H1 (cell line): ENCODE data around the gene MMEL1. TPM values are rescaled to one million over a fixed set of nuclear protein-coding genes. Genes with fewer than 3 reads are reported as not detected.

Experiments used
- CTCF ChIA-PET: fragments of 300-600 bp; sonication (Branson Sonifier 250); formaldehyde crosslinking; loops from one replicate; lab custom pipeline; 2021; ENCODE audit not compliant: partially characterized antibody; lab: Charles Lee
- POLR2A ChIA-PET: fragments of 300-600 bp; sonication (Branson Sonifier 250); formaldehyde crosslinking; loops from one replicate; lab custom pipeline; 2021; ENCODE audit warnings: inconsistent platforms; ENCODE audit not compliant: partially characterized antibody; lab: Charles Lee
- DNase-seq, 2 experiments: peaks; one replicate each; pipeline versions ENCODE4 v3.0.0 to v3.0.0-alpha.2; 2010 to 2022; ENCODE audit warnings: low spot score in 2 of 2, low read depth in 1 of 2, mixed read lengths in 1 of 2
- FAIRE-seq: peaks from 2 replicates; lab custom pipeline; 2011; peaks lifted over from hg19 to GRCh38; lab: Jason Lieb, UNC
- H2AFZ ChIP-seq: 2 replicates; pipeline ENCODE4 v1.8.1; 2012; ENCODE audit warnings: low read length, inconsistent platforms
- H2AK5ac ChIP-seq: 2 replicates; pipeline ENCODE4 v1.6.1; 2013; ENCODE audit warnings: low read depth, low read length
- H2BK120ac ChIP-seq: replicated peaks from 2 replicates; pipeline ENCODE3; 2013; ENCODE audit warnings: low read depth, low read length, inconsistent platforms
- H2BK12ac ChIP-seq: 2 replicates; pipeline ENCODE4 v1.6.1; 2013; ENCODE audit warnings: low read depth, low read length
- H2BK15ac ChIP-seq: 2 replicates; pipeline ENCODE4 v1.6.1; 2013; ENCODE audit warnings: low read length
- H2BK20ac ChIP-seq: 2 replicates; pipeline ENCODE4 v1.6.1; 2013; ENCODE audit warnings: low read length
- H2BK5ac ChIP-seq: 2 replicates; pipeline ENCODE4 v1.6.1; 2013; ENCODE audit warnings: low read depth, low read length
- H3K14ac ChIP-seq: 2 replicates; pipeline ENCODE4 v1.6.1; 2013; ENCODE audit warnings: inconsistent platforms; ENCODE audit not compliant: insufficient read length
- H3K18ac ChIP-seq: 2 replicates; pipeline ENCODE4 v1.6.1; 2013; ENCODE audit warnings: low read length; ENCODE audit errors: extremely low read depth
- H3K23ac ChIP-seq: 2 replicates; pipeline ENCODE4 v1.6.1; 2013; ENCODE audit warnings: inconsistent platforms; ENCODE audit not compliant: insufficient read length
- H3K23me2 ChIP-seq: 2 replicates; pipeline ENCODE4 v1.6.1; 2013; ENCODE audit warnings: low read depth, low read length
- H3K27ac ChIP-seq: 2 replicates; pipeline ENCODE4 v1.6.1; 2011; ENCODE audit warnings: low read depth, low read length, inconsistent platforms
- H3K27me3 ChIP-seq, 4 experiments: replicated peaks in 1 of 4; 1 replicate in 1 of 4; 2 replicates in 3 of 4; pipeline versions ENCODE4 v1.6.1 to v1.8.1; 2011 to 2013; ENCODE audit warnings: low read length in 3 of 4, mild to moderate bottlenecking in 3 of 4, inconsistent platforms in 2 of 4, mixed read lengths in 2 of 4, moderate library complexity in 1 of 4; ENCODE audit not compliant: control insufficient read depth in 3 of 4, insufficient read depth in 3 of 4; ENCODE audit errors: extremely low read depth in 1 of 4
- H3K36me3 ChIP-seq, 4 experiments: 2 replicates each; pipeline versions ENCODE4 v1.6.1 to v1.8.1; 2011 to 2013; ENCODE audit warnings: mild to moderate bottlenecking in 4 of 4, low read length in 3 of 4, moderate library complexity in 2 of 4, control low read depth in 1 of 4, inconsistent platforms in 1 of 4; ENCODE audit not compliant: insufficient read depth in 4 of 4, control insufficient read depth in 2 of 4
- H3K4ac ChIP-seq: replicated peaks from 2 replicates; pipeline ENCODE3; 2013; ENCODE audit warnings: low read length, low read depth, mixed read lengths, inconsistent platforms; ENCODE audit not compliant: insufficient read length
- H3K4me1 ChIP-seq, 4 experiments: replicated peaks in 1 of 4; 1 replicate in 1 of 4; 2 replicates in 3 of 4; pipeline versions ENCODE4 v1.6.1 to v1.8.1; 2011 to 2013; ENCODE audit warnings: low read length in 3 of 4, inconsistent platforms in 2 of 4, mixed read lengths in 1 of 4; ENCODE audit not compliant: insufficient read depth in 4 of 4, control insufficient read depth in 3 of 4
- H3K4me2 ChIP-seq, 2 experiments: 2 replicates each; pipeline versions ENCODE4 v1.6.1 to v1.8.1; 2011 to 2013; ENCODE audit warnings: low read depth in 2 of 2, low read length in 2 of 2, control low read depth in 1 of 2, inconsistent platforms in 1 of 2, mild to moderate bottlenecking in 1 of 2; ENCODE audit not compliant: insufficient read depth in 1 of 2
- H3K4me3 ChIP-seq, 4 experiments: fragments of 200-600, 300-600 bp in 1 of 4; sonication (generic), shearing (Covaris generic), sonication (Bioruptor Twin) in 1 of 4; 2 replicates each; pipeline versions ENCODE4 v1.5.1 to v1.8.1; 2011 to 2016; ENCODE audit warnings: low read length in 4 of 4, low read depth in 3 of 4, control low read depth in 2 of 4, inconsistent platforms in 2 of 4, mild to moderate bottlenecking in 2 of 4, mixed read lengths in 1 of 4, moderate library complexity in 1 of 4; ENCODE audit not compliant: insufficient read depth in 2 of 4; ENCODE audit errors: extremely low read depth in 1 of 4
- H3K56ac ChIP-seq: replicated peaks from 2 replicates; pipeline ENCODE3; 2013; ENCODE audit warnings: low read depth, mild to moderate bottlenecking, mixed read lengths, low read length, inconsistent platforms; ENCODE audit not compliant: insufficient read length
- H3K79me1 ChIP-seq: 2 replicates; pipeline ENCODE4 v1.6.1; 2013; ENCODE audit warnings: low read depth, low read length, control low read depth
- H3K79me2 ChIP-seq, 2 experiments: 2 replicates each; pipeline versions ENCODE4 v1.6.1 to v1.8.1; 2012 to 2013; ENCODE audit warnings: low read length in 2 of 2, mild to moderate bottlenecking in 2 of 2, inconsistent platforms in 1 of 2; ENCODE audit not compliant: insufficient read depth in 2 of 2, control insufficient read depth in 1 of 2
- H3K9ac ChIP-seq, 4 experiments: replicated peaks in 1 of 4; 1 replicate in 1 of 4; 2 replicates in 3 of 4; pipeline versions ENCODE4 v1.6.1 to v1.8.1; 2011 to 2013; ENCODE audit warnings: low read depth in 3 of 4, low read length in 3 of 4, control low read depth in 2 of 4, mild to moderate bottlenecking in 2 of 4, moderate library complexity in 2 of 4, inconsistent platforms in 1 of 4; ENCODE audit errors: extremely low read depth in 1 of 4
- H3K9me3 ChIP-seq, 2 experiments: 2 replicates each; pipeline versions ENCODE4 v1.6.1 to v1.8.1; 2012 to 2013; ENCODE audit warnings: mild to moderate bottlenecking in 2 of 2, moderate library complexity in 2 of 2, control low read depth in 1 of 2, inconsistent platforms in 1 of 2, low read depth in 1 of 2, low read length in 1 of 2, mixed read lengths in 1 of 2; ENCODE audit not compliant: insufficient read depth in 2 of 2
- H4K20me1 ChIP-seq, 2 experiments: replicated peaks in 1 of 2; 2 replicates each; pipeline versions ENCODE3 to v1.8.1; 2011 to 2013; ENCODE audit warnings: inconsistent platforms in 2 of 2, low read length in 2 of 2, mild to moderate bottlenecking in 1 of 2; ENCODE audit not compliant: insufficient read depth in 2 of 2, control insufficient read depth in 1 of 2
- H4K5ac ChIP-seq: 2 replicates; pipeline ENCODE4 v1.6.1; 2013; ENCODE audit warnings: low read length, low read depth, mixed read lengths, inconsistent platforms; ENCODE audit not compliant: insufficient read length
- H4K8ac ChIP-seq: 2 replicates; pipeline ENCODE4 v1.8.0; 2013; ENCODE audit warnings: mild to moderate bottlenecking, moderate library complexity, low read length, inconsistent platforms; ENCODE audit not compliant: insufficient read depth; ENCODE audit errors: extremely low read depth
- H4K91ac ChIP-seq: replicated peaks from 2 replicates; pipeline ENCODE3; 2013; ENCODE audit warnings: low read length, mixed read lengths, inconsistent platforms; ENCODE audit not compliant: insufficient read length
- CTCF ChIP-seq, 3 experiments: IDR thresholded peaks; 1 replicate in 2 of 3; 2 replicates in 1 of 3; pipeline versions ENCODE4 v1.5.1 to v1.6.1; 2011; ENCODE audit warnings: low read length in 3 of 3, mild to moderate bottlenecking in 3 of 3, inconsistent platforms in 2 of 3, low read depth in 1 of 3, moderate library complexity in 1 of 3; ENCODE audit not compliant: insufficient read depth in 1 of 3; ENCODE audit errors: control extremely low read depth in 1 of 3
- KDM4A ChIP-seq: IDR thresholded peaks from one replicate; pipeline ENCODE4 v1.7.1; 2012; ENCODE audit warnings: low read depth, mild to moderate bottlenecking, moderate library complexity, low read length, inconsistent platforms; ENCODE audit not compliant: severe bottlenecking
- SIRT6 ChIP-seq: IDR thresholded peaks from one replicate; pipeline ENCODE4 v1.7.1; 2012; ENCODE audit warnings: low read length, inconsistent platforms
- WGBS, 2 experiments: shearing (Covaris generic) in 1 of 2; methylation state at CpG; one replicate each; pipeline versions ENCODE4 v1.1.6 to v1.1.7; 2013 to 2015; ENCODE audit warnings: low lambda C conversion rate in 2 of 2, mixed read lengths in 2 of 2, inconsistent platforms in 1 of 2, low coverage in 1 of 2, missing lambda C conversion rate in 1 of 2; ENCODE audit not compliant: insufficient replicate concordance in 2 of 2, insufficient coverage in 1 of 2, insufficient read length in 1 of 2; ENCODE audit errors: extremely low coverage in 1 of 2, missing lambda C conversion rate in 1 of 2; 5-methylcytosine and 5-hydroxymethylcytosine counted together
- polyA plus RNA-seq, 7 experiments: library from polyadenylated mRNA; depleted of rRNA in 3 of 7; stranded (reverse) in 5 of 7; unstranded in 2 of 7; fragments of >200 nt in 5 of 7; fragments of 200-250 nt in 2 of 7; gene quantifications; 1 replicate in 5 of 7; 2 replicates in 1 of 7; 4 replicates in 1 of 7; pipeline versions ENCODE4 v1.2.1 to v1.2.3, GENCODE V29; 2011 to 2013; ENCODE audit warnings: missing spikeins in 2 of 7, mixed read lengths in 2 of 7
- total RNA-seq: library from RNA; stranded (reverse); fragmentation: NEBNext Ultra II Directional; extraction: Animal tissue kit (Norgen Biotek cat#: 25700); gene quantifications from 2 replicates; pipeline ENCODE4 v1.2.1, GENCODE V29; 2021

The MMEL1 gene
- total and polyA plus RNA-seq, 2 of the 8 experiments (the other 6 are each of a cell fraction or from before 2014, with no cell fraction given): 0.91 to 1.7 TPM

DNA sequence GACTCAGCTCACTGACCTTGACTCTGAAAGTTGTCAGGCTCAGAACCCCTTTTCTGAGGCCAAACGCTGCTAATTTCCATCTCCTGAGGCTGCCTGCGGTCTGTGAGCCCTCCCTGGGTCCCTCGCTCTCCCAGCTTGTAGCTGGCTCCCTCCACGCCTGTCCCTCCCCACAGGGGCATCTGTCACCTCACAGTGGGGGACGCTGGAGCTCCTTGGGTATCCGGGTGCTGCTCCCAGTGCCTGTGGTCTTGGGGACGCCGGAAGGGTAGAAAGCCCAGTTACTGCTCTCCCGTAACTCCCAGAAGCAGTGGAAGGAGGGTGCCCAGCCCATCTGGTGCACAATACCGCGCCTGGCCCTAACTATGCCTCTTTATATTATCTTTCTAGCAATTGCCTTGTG lies 13.0 kb upstream of the MMEL1 start:
- Histone ChIP-seq H3K27ac (no peak overlapping the region), H3K23me2 (peaks cover 11% of the 10 kb centered on the region; the same call in 1 of the 2 replicates), H4K20me1 (peaks cover 0 to 2% of the 10 kb centered on the region in 2 experiments), H3K4me3 (no peak overlapping the region), H3K36me3 (no peaks in the 10 kb centered on the region), H2BK15ac (no peak overlapping the region), H3K14ac (no peak overlapping the region), H2AK5ac (no peak overlapping the region), H3K4me1 (peaks cover 0 to 13% (median 11%) of the 10 kb centered on the region in 4 experiments; a peak in 5 of 7 replicates), H2AFZ (no peak overlapping the region), H3K79me2 (no peaks in the 10 kb centered on the region; a peak in 1 of 4 replicates), H3K18ac (no peak overlapping the region), H3K27me3 (0 out of 7 replicates have a peak, but pooled peaks cover 0 to 2% (median 0%) of the 10 kb centered on the region in 4 experiments), H2BK5ac (no peak overlapping the region), H2BK12ac (no peak overlapping the region), H3K4ac (no peak overlapping the region), H4K91ac (no peak overlapping the region), H3K9me3 (peaks cover 27 to 42% of the 10 kb centered on the region in 2 experiments), H3K9ac (no peak overlapping the region), H3K79me1 (no peaks in the 10 kb centered on the region), H3K4me2 (no peak overlapping the region), H4K8ac (no peak overlapping the region), H3K56ac (no peak overlapping the region), H4K5ac (no peak overlapping the region), H2BK120ac (no peak overlapping the region), H2BK20ac (no peak overlapping the region), H3K23ac (no peak overlapping the region)
- no peak for DNase-seq
- CTCF ChIA-PET: no interaction called here
- FAIRE-seq: no peak
- TF ChIP-seq CTCF (IDR thresholded peaks at IDR 0.05; ENCODE audit: control extremely low read depth in 1 of 3, insufficient read depth in 1 of 3, low read depth in 1 of 3, low read length in 3 of 3) (no peak), KDM4A (no peak), SIRT6 (no peak)
- 85% methylated on average over 11 of the region's 11 CpGs; no CpG with 5 or more reads in 1 of the 2 experiments for WGBS, 2 experiments
- POLR2A ChIA-PET: no interaction called here
